T-helper 1 cell treated with Interleukin-12 subunit alpha and Interleukin-12 subunit beta and Interleukin-4 antibody, amounts not matched to agents 30 μg/mL and 1 μg/mL, for 36 hours (primary cell): ENCODE results near the gene MRFAP1.
"Not testable (repeated sequence)": the region's sequence is repeated elsewhere in the genome, so short reads cannot be mapped to it uniquely, and the experiment has no call there.

Experiments used
- H3K27ac Mint-ChIP-seq: one replicate; pipeline ENCODE4 v1.8.0; 2021; ENCODE audit warnings: mild to moderate bottlenecking, mixed read lengths
- H3K27me3 Mint-ChIP-seq: one replicate; pipeline ENCODE4 v1.8.0; 2021; ENCODE audit warnings: low read depth, mixed read lengths
- H3K36me3 Mint-ChIP-seq: one replicate; pipeline ENCODE4 v1.8.0; 2021; ENCODE audit warnings: low read depth, mixed read lengths
- H3K4me1 Mint-ChIP-seq: one replicate; pipeline ENCODE4 v1.8.0; 2021; ENCODE audit warnings: low read depth, mixed read lengths
- H3K4me3 Mint-ChIP-seq: one replicate; pipeline ENCODE4 v1.8.0; 2021; ENCODE audit warnings: mild to moderate bottlenecking, moderate library complexity, mixed read lengths
- H3K9me3 Mint-ChIP-seq: one replicate; pipeline ENCODE4 v1.8.0; 2021; ENCODE audit warnings: mixed read lengths

Gene MRFAP1

GRCh38 chr4:6639137-6639680 is 1.3 kb upstream of the MRFAP1 start:
- H3K27me3 Mint-ChIP-seq = no peaks in the 10 kb centered on the region
- peaks cover 26% of the 10 kb centered on the region for H3K4me1 Mint-ChIP-seq
- peak overlapping the region; percentile 7 for H3K4me3 Mint-ChIP-seq
- H3K27ac Mint-ChIP-seq = peak overlapping the region; percentile 26
- H3K36me3 Mint-ChIP-seq = peaks cover 35% of the 10 kb centered on the region
- peaks cover 6% of the 10 kb centered on the region for H3K9me3 Mint-ChIP-seq

- Mint-ChIP-seq H3K27ac (peak overlapping the region; percentile 100), H3K9me3 (peaks cover 6% of the 10 kb centered on the region), H3K4me3 (peak overlapping the region; percentile 100), H3K27me3 (no peaks in the 10 kb centered on the region), H3K36me3 (peaks cover 35% of the 10 kb centered on the region), H3K4me1 (peaks cover 26% of the 10 kb centered on the region)
Measured at GRCh38 chr4:6641164-6641970, 882 bp downstream of the MRFAP1 start.

- H3K9me3 Mint-ChIP-seq = peaks cover 6% of the 10 kb centered on the region
- peak overlapping the region; percentile 100 for H3K4me3 Mint-ChIP-seq
- no peaks in the 10 kb centered on the region for H3K27me3 Mint-ChIP-seq
- H3K27ac Mint-ChIP-seq = peak overlapping the region; percentile 100
- H3K4me1 Mint-ChIP-seq = peaks cover 26% of the 10 kb centered on the region
- peaks cover 35% of the 10 kb centered on the region for H3K36me3 Mint-ChIP-seq
Measured at GRCh38 chr4:6641971-6642320, 1.5 kb downstream of the MRFAP1 start.

GRCh38 chr4:6643141-6643847 is 2.8 kb downstream of the MRFAP1 start:
- peaks cover 2% of the 10 kb centered on the region for H3K9me3 Mint-ChIP-seq
- H3K4me1 Mint-ChIP-seq = peaks cover 26% of the 10 kb centered on the region
- no peak overlapping the region for H3K4me3 Mint-ChIP-seq
- peaks cover 35% of the 10 kb centered on the region for H3K36me3 Mint-ChIP-seq
- no peaks in the 10 kb centered on the region for H3K27me3 Mint-ChIP-seq
- H3K27ac Mint-ChIP-seq = peak overlapping the region; percentile 0

- Mint-ChIP-seq H3K9me3 (no peaks in the 10 kb centered on the region), H3K4me3 (no peak overlapping the region), H3K4me1 (peaks cover 23% of the 10 kb centered on the region), H3K27ac (no peak overlapping the region), H3K36me3 (peaks cover 35% of the 10 kb centered on the region), H3K27me3 (no peaks in the 10 kb centered on the region)
Measured at GRCh38 chr4:6644792-6645530, 4.5 kb downstream of the MRFAP1 start.

- H3K36me3 Mint-ChIP-seq = peaks cover 16% of the 10 kb centered on the region
- no peak overlapping the region for H3K27ac Mint-ChIP-seq
- H3K9me3 Mint-ChIP-seq = no peaks in the 10 kb centered on the region
- no peaks in the 10 kb centered on the region for H3K27me3 Mint-ChIP-seq
- H3K4me1 Mint-ChIP-seq = peaks cover 12% of the 10 kb centered on the region
- H3K4me3 Mint-ChIP-seq = no peak overlapping the region
Measured at GRCh38 chr4:6647169-6647568, 6.7 kb downstream of the MRFAP1 start.

GRCh38 chr4:6647582-6648230 is 7.2 kb downstream of the MRFAP1 start:
- peaks cover 9% of the 10 kb centered on the region for H3K4me1 Mint-ChIP-seq
- H3K27ac Mint-ChIP-seq = no peak overlapping the region
- H3K36me3 Mint-ChIP-seq = peaks cover 11% of the 10 kb centered on the region
- H3K4me3 Mint-ChIP-seq = no peak overlapping the region
- H3K9me3 Mint-ChIP-seq = no peaks in the 10 kb centered on the region
- H3K27me3 Mint-ChIP-seq = no peaks in the 10 kb centered on the region

GRCh38 chr4:6649216-6649615 is 8.7 kb downstream of the MRFAP1 start:
- H3K27ac Mint-ChIP-seq = no peak overlapping the region
- no peaks in the 10 kb centered on the region for H3K9me3 Mint-ChIP-seq
- H3K27me3 Mint-ChIP-seq = no peaks in the 10 kb centered on the region
- no peaks in the 10 kb centered on the region for H3K4me1 Mint-ChIP-seq
- H3K4me3 Mint-ChIP-seq = no peak overlapping the region
- no peaks in the 10 kb centered on the region for H3K36me3 Mint-ChIP-seq

- not testable (repeated sequence) for H3K4me3 Mint-ChIP-seq, H3K36me3 Mint-ChIP-seq, H3K27ac Mint-ChIP-seq, H3K9me3 Mint-ChIP-seq, H3K27me3 Mint-ChIP-seq, H3K4me1 Mint-ChIP-seq
Measured at GRCh38 chr4:6654211-6654610, 13.7 kb downstream of the MRFAP1 start.

- H3K9me3 Mint-ChIP-seq = not testable (repeated sequence)
Measured at GRCh38 chr4:6655291-6655690, 14.8 kb downstream of the MRFAP1 start.

GRCh38 chr4:6655924-6656323 is 15.4 kb downstream of the MRFAP1 start:
- Mint-ChIP-seq H3K4me3 (no peak overlapping the region), H3K27me3 (peaks cover 17% of the 10 kb centered on the region), H3K27ac (no peak overlapping the region), H3K36me3 (no peaks in the 10 kb centered on the region), H3K9me3 (peaks cover 4% of the 10 kb centered on the region), H3K4me1 (peaks cover 6% of the 10 kb centered on the region)

More at GRCh38 chr4:6655291-6655690, 14.8 kb downstream of the MRFAP1 start:
- H3K27ac Mint-ChIP-seq, H3K4me1 Mint-ChIP-seq, H3K4me3 Mint-ChIP-seq, H3K36me3 Mint-ChIP-seq: not testable (repeated sequence)
- peaks cover 12% of the 10 kb centered on the region for H3K27me3 Mint-ChIP-seq

- peaks cover 4% of the 10 kb centered on the region for H3K9me3 Mint-ChIP-seq
- no peak overlapping the region for H3K27ac Mint-ChIP-seq
- H3K4me1 Mint-ChIP-seq = peaks cover 6% of the 10 kb centered on the region
- peaks cover 1% of the 10 kb centered on the region for H3K36me3 Mint-ChIP-seq
- H3K4me3 Mint-ChIP-seq = no peak overlapping the region
- H3K27me3 Mint-ChIP-seq = peaks cover 31% of the 10 kb centered on the region
Measured at GRCh38 chr4:6657242-6658208, 17.0 kb downstream of the MRFAP1 start.

- Mint-ChIP-seq H3K27me3 (peaks cover 38% of the 10 kb centered on the region), H3K27ac (no peak overlapping the region)
Measured at GRCh38 chr4:6658209-6658595, 17.7 kb downstream of the MRFAP1 start.

More at GRCh38 chr4:6658209-6658595, 17.7 kb downstream of the MRFAP1 start:
- Mint-ChIP-seq H3K9me3 (peaks cover 4% of the 10 kb centered on the region), H3K4me1 (peaks cover 6% of the 10 kb centered on the region), H3K4me3 (peak overlapping the region; percentile 17), H3K36me3 (peaks cover 1% of the 10 kb centered on the region)
